GM20431 (cell line): ENCODE data around the gene SEC23A.

Experiments
- in situ Hi-C: fragments of 300-500 bp; cut with MseI, MboI; formaldehyde crosslinking; loops from one replicate; pipeline ENCODE4 v1.15.0; 2020; ENCODE audit warnings: low sequenced_read_pairs; ENCODE audit not compliant: unreplicated experiment

SEC23A gene

DNA sequence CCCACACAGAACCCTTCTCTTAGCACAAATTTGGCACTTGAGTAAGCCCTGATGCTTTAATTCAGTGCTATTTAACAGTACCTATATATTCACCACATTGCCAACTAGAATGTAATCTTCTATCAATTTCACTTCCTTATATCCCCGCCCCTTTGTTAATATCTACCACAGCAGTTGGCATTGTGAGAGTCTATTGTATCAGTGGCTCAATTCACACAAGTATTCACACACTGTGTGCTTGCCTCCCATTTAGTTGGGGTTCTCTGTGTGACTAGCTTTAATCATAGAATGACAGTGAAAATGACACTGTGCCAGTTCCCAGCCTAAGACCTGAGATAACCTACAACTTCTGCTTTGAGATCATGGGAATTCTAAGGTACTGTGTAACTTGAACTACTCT lies 103.1 kb downstream of the SEC23A start:
- in situ Hi-C loops, result no loop called here

- in situ Hi-C loops, result no loop called here
Measured at GRCh38 chr14:38994731-38995130, 108.3 kb downstream of the SEC23A start.

DNA sequence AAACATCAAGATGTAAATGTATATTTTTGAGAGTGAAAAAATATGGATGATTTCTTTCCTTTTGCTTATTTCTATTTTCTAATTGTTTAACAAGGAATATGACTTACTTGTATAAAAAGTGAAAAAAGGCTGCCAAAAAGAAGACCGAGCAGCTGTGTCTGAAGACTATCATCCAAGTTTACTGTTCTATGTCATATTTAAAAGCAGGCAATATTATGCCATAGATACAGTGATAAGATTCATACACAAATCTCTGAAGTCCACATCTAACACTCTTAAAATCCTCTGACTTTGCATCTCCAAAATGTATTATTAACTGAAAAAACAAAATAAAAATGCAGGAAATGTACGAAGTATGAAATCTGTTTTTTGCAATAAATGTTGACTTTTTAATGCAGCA lies 109.1 kb downstream of the SEC23A start:
- in situ Hi-C loops, result no loop called here

DNA sequence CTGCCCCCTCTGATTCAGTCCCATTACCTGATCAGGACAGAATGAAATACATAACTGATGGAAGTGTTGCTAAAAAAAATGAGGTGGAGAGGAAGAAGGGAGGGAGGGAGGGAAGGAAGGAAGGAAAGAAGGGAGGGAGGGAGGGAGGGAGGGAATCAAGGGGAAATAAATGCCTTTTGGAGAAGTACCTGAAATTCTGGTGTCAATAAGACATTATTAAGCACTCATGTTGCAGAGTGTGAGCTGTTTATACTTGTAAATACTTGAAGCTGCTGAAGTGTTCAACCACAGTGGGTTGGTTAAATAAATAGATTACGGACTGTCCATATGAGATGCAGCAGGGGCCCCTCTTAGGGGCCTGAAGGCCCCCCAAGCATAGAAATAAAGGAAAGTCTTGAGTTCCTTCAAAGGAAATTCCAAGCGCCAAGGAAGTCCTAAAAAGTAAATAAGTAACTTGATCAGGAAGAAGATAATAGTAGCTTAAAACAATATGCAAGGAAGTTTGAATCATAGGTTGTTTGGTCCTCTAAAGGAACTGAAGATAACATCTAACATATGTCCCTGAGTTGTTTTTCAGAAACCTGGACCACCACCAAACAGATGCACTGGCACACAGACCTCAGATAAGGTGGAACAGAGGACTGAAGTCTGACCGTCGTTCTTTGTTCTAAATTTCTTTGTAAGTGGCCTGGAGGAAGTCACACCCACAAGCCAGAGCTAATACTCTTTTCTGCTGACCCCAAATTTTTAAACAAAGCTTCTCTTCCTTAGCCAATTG lies 110.8 kb downstream of the SEC23A start:
- in situ Hi-C loops, result no loop called here

DNA sequence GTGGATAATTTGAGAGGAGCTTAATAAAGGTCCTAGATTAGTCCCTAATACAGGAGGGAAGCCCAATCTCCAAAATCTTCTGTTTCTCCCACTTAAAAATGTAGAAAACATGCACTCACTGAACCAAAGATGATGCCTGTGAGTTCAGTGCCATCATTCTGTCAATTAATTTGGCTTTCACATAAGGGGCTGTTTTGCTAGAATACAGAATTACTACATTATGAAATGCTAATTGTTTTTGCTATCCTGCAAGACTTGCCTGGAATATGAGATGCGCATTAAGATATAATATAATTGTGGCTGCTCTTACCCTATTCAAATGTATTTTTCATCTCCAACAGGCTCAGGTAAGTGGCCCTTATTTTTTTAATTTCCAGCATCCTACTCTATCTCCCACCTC lies 111.7 kb downstream of the SEC23A start:
- in situ Hi-C loops, result no loop called here

DNA sequence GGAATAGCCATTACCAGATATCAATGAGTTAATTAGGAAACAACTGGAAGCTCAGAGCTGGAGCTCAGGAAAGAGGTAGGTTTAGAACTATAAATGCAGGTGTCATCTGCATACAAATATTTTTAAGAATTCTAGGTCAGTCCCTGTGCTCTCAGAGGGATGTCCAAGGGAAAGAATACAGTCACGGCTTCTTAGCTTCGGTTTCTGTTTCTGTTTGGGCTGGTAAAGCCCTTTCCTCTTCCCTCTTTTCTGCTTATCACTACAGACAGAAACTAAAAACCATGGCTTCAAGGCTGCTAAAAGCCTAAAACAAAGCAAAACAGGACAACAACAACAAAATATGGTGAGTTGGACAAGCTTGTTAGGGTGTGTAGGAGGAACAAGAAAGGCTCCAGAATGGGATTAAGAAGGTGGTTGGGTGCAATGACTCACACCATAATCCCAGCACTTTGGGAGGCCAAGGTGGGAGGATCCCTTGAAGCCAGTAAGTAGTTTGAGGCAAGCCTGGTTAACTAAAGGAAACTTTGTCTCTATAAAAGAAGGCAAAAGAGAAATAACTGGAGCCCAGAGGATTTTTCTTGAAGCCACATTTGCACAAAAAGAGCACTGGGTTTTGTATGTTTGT lies 113.0 kb downstream of the SEC23A start:
- in situ Hi-C loops, result no loop called here

DNA sequence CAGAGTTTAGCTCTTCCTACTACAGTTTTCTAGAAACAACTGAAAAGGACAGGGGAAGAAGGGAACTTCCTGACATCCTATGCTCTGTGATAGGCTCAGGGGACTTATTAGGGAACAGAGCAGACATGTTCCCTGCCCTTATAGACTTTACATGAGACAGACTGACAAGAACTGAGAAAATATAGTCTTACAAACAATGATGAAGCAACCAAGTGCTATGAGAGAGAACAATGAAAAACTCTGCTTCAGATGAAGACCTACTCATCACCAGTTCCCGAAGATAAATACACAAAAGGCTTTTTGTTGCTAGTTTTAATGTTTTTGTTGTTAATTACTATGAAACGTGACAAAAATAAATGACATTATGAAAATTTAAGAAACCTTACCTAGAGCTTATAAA lies 115.3 kb downstream of the SEC23A start:
- in situ Hi-C loops, result no loop called here

DNA sequence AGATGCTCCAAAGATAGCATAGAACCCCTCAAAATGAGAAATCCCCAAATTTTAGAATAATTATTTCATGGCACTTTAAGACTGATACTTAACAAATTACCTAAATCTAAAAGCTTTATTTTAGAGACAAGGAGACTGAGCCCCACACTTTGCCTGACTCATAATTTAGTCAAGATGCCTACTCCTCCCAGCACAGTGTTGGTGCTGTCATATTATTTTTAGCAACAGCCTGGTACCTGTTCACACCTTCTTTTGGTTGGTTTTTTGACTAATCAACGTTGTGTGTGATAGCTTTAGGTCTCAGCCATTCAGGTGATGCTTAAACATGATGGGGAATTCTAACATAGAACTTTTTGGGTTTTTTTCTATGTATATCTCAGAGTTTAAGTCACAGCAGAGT lies 120.2 kb downstream of the SEC23A start:
- in situ Hi-C loops, result no loop called here

- in situ Hi-C loops, result no loop called here
Measured at GRCh38 chr14:38982278-38982677, 120.8 kb downstream of the SEC23A start.
